Naive thymus-derived CD4-positive, alpha-beta T cell (primary cell): ENCODE measurements around the gene RAET1E. TPM values are rescaled to one million over a fixed set of nuclear protein-coding genes. Genes with fewer than 3 reads are reported as not detected.

Experiments
- ATAC-seq: fragments of 150-1000 bp; cut with Tn5 transposase; 2 replicates; pipeline ENCODE4 v1.10.0; 2021; ENCODE audit warnings: mild to moderate bottlenecking, moderate library complexity
- CTCF ChIA-PET: fragments of 350-600 bp; sonication (Branson Sonifier 250); formaldehyde crosslinking; loops from one replicate; lab custom pipeline; 2021; ENCODE audit warnings: antibody characterized with exemption; lab: Charles Lee
- POLR2A ChIA-PET: fragments of 350-600 bp; sonication (Branson Sonifier 250); formaldehyde crosslinking; loops from one replicate; lab custom pipeline; 2021; ENCODE audit warnings: antibody characterized with exemption, inconsistent platforms; lab: Charles Lee
- DNase-seq, 9 donors: peaks; one replicate each; pipeline versions ENCODE4 v3.0.0 to v3.0.0-alpha.2; 2020 to 2022; ENCODE audit warnings: mixed read lengths in 1 of 9
- H3K27ac ChIP-seq: one replicate; pipeline ENCODE4 v1.7.0; 2013; ENCODE audit warnings: mild to moderate bottlenecking, low read depth, low read length, moderate library complexity
- H3K27me3 ChIP-seq, 2 donors: one replicate each; pipeline ENCODE4 v1.7.0; 2013; ENCODE audit warnings: low read length in 2 of 2, mild to moderate bottlenecking in 2 of 2, moderate library complexity in 2 of 2; ENCODE audit not compliant: control insufficient read depth in 2 of 2, insufficient read depth in 2 of 2
- H3K36me3 ChIP-seq, 3 experiments: 1 replicate in 2 of 3; 2 replicates in 1 of 3; pipeline ENCODE4 v1.7.0; 2013; ENCODE audit warnings: low read length in 3 of 3, mild to moderate bottlenecking in 3 of 3, moderate library complexity in 1 of 3; ENCODE audit not compliant: insufficient read depth in 3 of 3, control insufficient read depth in 2 of 3
- H3K4me1 ChIP-seq, 2 donors: one replicate each; pipeline ENCODE4 v1.7.0; 2013; ENCODE audit warnings: low read length in 2 of 2, mild to moderate bottlenecking in 2 of 2, moderate library complexity in 1 of 2; ENCODE audit not compliant: control insufficient read depth in 2 of 2, insufficient read depth in 2 of 2
- H3K4me3 ChIP-seq: 2 replicates; pipeline ENCODE4 v1.7.0; 2013; ENCODE audit warnings: mild to moderate bottlenecking, low read length
- H3K9me3 ChIP-seq, 3 experiments: 1 replicate in 2 of 3; 2 replicates in 1 of 3; pipeline ENCODE4 v1.7.0; 2013; ENCODE audit warnings: low read length in 3 of 3; ENCODE audit not compliant: control insufficient read depth in 2 of 3
- H3K27ac Mint-ChIP-seq, 9 donors: one replicate each; pipeline ENCODE4 v1.8.0; 2020 to 2022; ENCODE audit warnings: mixed read lengths in 9 of 9, mild to moderate bottlenecking in 8 of 9, moderate library complexity in 5 of 9, inconsistent platforms in 2 of 9
- H3K27me3 Mint-ChIP-seq, 5 donors: one replicate each; pipeline ENCODE4 v1.8.0; 2021 to 2022; ENCODE audit warnings: mixed read lengths in 5 of 5, mild to moderate bottlenecking in 1 of 5
- H3K36me3 Mint-ChIP-seq, 5 donors: one replicate each; pipeline ENCODE4 v1.8.0; 2020 to 2022; ENCODE audit warnings: mixed read lengths in 5 of 5, mild to moderate bottlenecking in 3 of 5, inconsistent platforms in 1 of 5
- H3K4me1 Mint-ChIP-seq, 7 donors: one replicate each; pipeline ENCODE4 v1.8.0; 2020 to 2022; ENCODE audit warnings: mixed read lengths in 7 of 7, mild to moderate bottlenecking in 3 of 7, inconsistent platforms in 1 of 7
- H3K4me3 Mint-ChIP-seq, 10 donors: one replicate each; pipeline ENCODE4 v1.8.0; 2020 to 2022; ENCODE audit warnings: mild to moderate bottlenecking in 10 of 10, mixed read lengths in 10 of 10, moderate library complexity in 6 of 10, inconsistent platforms in 2 of 10
- H3K9me3 Mint-ChIP-seq, 11 donors: one replicate each; pipeline ENCODE4 v1.8.0; 2020 to 2022; ENCODE audit warnings: mixed read lengths in 11 of 11, mild to moderate bottlenecking in 4 of 11, inconsistent platforms in 1 of 11, moderate library complexity in 1 of 11
- intact Hi-C, 2 donors: fragments of 100-400 bp; cut with micrococcal nuclease; formaldehyde crosslinking; loops; one replicate each; pipeline ENCODE4 v1.15.1; 2023
- polyA plus RNA-seq, 2 donors: library from polyadenylated mRNA; unstranded; fragments of 300-500 nt; fragmentation: Illumina TruSeq; gene quantifications; one replicate each; pipeline ENCODE4 v1.2.3, GENCODE V29; 2021
- total RNA-seq, 6 experiments: library from RNA in 5 of 6; stranded (reverse) in 5 of 6; gene quantifications; 1 replicate in 5 of 6; 2 replicates in 1 of 6; pipeline ENCODE4 v1.2.3 and lab custom pipeline; 2021 to 2026

RAET1E gene
- total and polyA plus RNA-seq, 7 experiments from 2014 or later: not detected

DNA sequence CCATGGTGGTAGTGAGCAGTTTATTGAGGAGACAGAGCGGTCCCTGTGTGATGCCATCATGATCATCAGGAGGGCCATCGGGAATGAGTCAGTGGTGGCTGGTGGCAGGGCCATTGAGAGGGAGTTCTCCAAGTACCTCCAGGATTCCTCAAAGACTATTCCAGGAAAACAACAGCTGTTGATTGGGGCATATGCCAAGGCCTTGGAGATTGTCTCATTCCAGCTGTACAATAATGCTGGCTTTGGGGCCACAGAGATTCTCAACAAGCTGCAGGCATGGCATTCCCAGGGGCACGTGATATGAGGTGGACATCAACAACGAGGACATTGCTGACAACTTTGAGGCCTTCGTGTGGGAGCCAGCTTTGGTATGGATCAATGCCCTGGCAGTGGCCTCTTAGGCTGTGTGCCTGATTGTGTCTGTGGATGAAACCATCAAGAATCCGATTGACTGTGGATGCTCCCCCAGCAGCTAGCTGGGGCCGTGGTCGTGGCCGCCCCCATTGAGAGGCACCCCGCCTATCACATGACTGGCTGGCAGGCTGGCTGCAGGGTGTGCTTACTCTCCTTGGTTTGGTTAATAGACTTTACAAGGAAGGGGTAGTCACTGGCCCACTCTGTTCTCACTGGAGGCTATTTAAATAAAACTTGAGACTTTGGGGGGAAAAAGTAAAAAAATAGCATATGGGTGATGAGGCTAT lies 16.7 kb downstream of the RAET1E start:
- peaks cover 0 to 1% (median 0%) of the 10 kb centered on the region in 11 donors for H3K9me3 Mint-ChIP-seq
- no peak for ATAC-seq
- CTCF ChIA-PET: interaction anchor here (0.6 kb wide), 1 partner anchor 10 kb away, joined by 3 read pairs; no protein-coding TSS in a partner anchor
- no peak overlapping the region for H3K27ac Mint-ChIP-seq
- H3K4me3 ChIP-seq: no peak overlapping the region
- H3K36me3 ChIP-seq: no peaks in the 10 kb centered on the region
- no peak for DNase-seq
- POLR2A ChIA-PET: no interaction called here
- H3K4me1 Mint-ChIP-seq: peaks cover 0 to 3% (median 0%) of the 10 kb centered on the region in 7 donors
- no peak overlapping the region for H3K27ac ChIP-seq
- H3K4me1 ChIP-seq: no peaks in the 10 kb centered on the region
- no peaks in the 10 kb centered on the region for H3K36me3 Mint-ChIP-seq
- intact Hi-C loops: loop anchor here in 1 of 2 donors (5.0 kb wide), 1 partner anchor 46 kb away; no protein-coding TSS in a partner anchor
- H3K9me3 ChIP-seq: no peaks in the 10 kb centered on the region
- H3K4me3 Mint-ChIP-seq: no peak overlapping the region
- H3K27me3 ChIP-seq: no peaks in the 10 kb centered on the region
- peaks cover 28 to 61% (median 48%) of the 10 kb centered on the region in 5 donors for H3K27me3 Mint-ChIP-seq

DNA sequence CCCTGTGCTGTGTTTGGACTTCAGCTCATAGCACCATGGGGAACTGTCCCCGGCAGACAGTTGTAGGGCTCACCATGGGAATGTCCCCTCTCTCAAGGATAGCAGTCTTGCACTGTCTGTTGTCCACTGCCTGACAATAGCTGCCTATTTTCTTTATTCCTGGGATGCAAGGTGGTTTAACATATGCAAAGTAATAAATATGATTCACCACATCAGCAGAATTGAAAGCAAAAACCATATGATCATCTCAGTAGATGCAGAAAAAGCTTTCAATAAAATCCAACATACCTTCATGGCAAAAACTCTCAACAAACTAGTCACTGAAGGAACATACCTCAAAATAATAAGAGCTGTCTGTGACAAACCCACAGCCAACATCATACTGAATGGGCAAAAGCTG lies 20.3 kb downstream of the RAET1E start:
- Histone ChIP-seq H3K4me3 (no peak overlapping the region), H3K36me3 (no peaks in the 10 kb centered on the region), H3K27ac (no peak overlapping the region), H3K27me3 (no peaks in the 10 kb centered on the region), H3K4me1 (no peaks in the 10 kb centered on the region), H3K9me3 (no peaks in the 10 kb centered on the region)
- DNase-seq (no peak), ATAC-seq (no peak)
- Mint-ChIP-seq H3K27ac (no peak overlapping the region), H3K36me3 (no peaks in the 10 kb centered on the region), H3K4me1 (peaks cover 0 to 3% (median 0%) of the 10 kb centered on the region in 7 donors), H3K4me3 (no peak overlapping the region), H3K27me3 (peaks cover 28 to 68% (median 59%) of the 10 kb centered on the region in 5 donors), H3K9me3 (peaks cover 0 to 13% (median 0%) of the 10 kb centered on the region in 11 donors)
- ChIA-PET CTCF (interaction anchor here (0.6 kb wide), 1 partner anchor 11 kb away, joined by 3 read pairs; no protein-coding TSS in a partner anchor), POLR2A (no interaction called here)
- intact Hi-C loops: no loop called here

DNA sequence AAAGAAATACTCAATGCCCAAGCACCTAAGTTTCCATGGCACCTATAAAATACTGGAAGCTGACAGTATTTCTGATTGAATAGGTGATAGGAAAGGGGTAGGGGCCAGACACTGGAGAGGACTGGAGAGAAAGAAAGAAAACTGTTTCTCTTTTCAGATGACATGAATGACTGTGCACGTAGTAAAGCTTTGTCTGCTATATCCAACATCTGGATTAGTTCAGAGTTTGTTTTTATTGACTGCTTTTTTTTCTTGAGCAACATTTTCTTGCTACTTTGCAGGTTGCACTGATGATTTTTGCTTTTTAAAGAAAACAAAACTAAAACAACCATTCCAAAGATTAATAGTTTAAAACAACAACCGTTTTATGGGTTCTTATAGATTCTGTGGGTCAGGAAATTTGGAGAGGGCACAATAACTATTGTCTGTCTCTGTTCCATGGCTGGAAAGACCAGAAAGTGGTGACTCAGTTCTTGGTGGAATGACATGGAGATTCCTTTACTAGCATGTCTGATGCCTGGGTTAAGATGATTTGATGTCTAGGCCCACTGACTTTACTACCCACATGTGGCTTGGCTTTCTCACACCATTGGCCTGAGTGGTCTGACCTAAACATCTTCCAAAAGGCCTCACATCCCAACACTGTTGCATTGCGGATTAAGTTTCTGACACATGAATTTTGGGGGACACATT lies 21.5 kb downstream of the RAET1E start:
- H3K9me3 Mint-ChIP-seq: peaks cover 0 to 17% (median 3%) of the 10 kb centered on the region in 11 donors
- H3K9me3 ChIP-seq: no peaks in the 10 kb centered on the region
- intact Hi-C loops: no loop called here
- H3K4me1 Mint-ChIP-seq: peaks cover 0 to 3% (median 0%) of the 10 kb centered on the region in 7 donors
- no peaks in the 10 kb centered on the region for H3K27me3 ChIP-seq
- H3K4me1 ChIP-seq: no peaks in the 10 kb centered on the region
- ATAC-seq (no peak), DNase-seq (no peak)
- H3K36me3 Mint-ChIP-seq: no peaks in the 10 kb centered on the region
- CTCF ChIA-PET: no interaction called here
- no peak overlapping the region for H3K4me3 ChIP-seq
- H3K36me3 ChIP-seq: no peaks in the 10 kb centered on the region
- POLR2A ChIA-PET: no interaction called here
- H3K4me3 Mint-ChIP-seq: no peak overlapping the region
- H3K27me3 Mint-ChIP-seq: peaks cover 28 to 72% (median 64%) of the 10 kb centered on the region in 5 donors
- H3K27ac Mint-ChIP-seq: no peak overlapping the region
- no peak overlapping the region for H3K27ac ChIP-seq

DNA sequence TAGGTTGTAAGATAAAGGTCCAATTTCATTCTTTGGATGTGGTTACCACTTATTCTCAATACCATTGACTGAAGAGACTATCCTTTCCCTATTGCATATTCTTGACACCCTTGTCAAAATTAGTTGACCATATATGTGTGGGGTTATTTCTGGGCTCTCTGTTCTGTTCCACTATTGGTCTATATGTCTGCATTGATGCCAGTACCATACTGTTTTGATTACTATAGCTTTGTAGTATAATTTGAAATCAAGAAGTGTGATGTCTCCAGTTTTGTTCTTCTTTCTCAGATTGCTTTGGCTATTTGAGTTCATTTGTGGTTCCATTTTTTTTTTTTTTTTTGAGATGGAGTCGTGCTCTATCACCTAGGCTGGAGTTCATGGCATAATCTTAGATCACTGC lies 25.7 kb downstream of the RAET1E start:
- intact Hi-C loops: no loop called here
- ChIA-PET CTCF (no interaction called here), POLR2A (no interaction called here)
- Histone ChIP-seq H3K4me1 (no peaks in the 10 kb centered on the region), H3K36me3 (no peaks in the 10 kb centered on the region), H3K27ac (no peak overlapping the region), H3K9me3 (no peaks in the 10 kb centered on the region), H3K4me3 (no peak overlapping the region), H3K27me3 (no peaks in the 10 kb centered on the region)
- peaks cover 0 to under 1% (median 0%) of the 10 kb centered on the region in 7 donors for H3K4me1 Mint-ChIP-seq
- DNase-seq (no peak), ATAC-seq (no peak)
- no peaks in the 10 kb centered on the region for H3K36me3 Mint-ChIP-seq
- no peak overlapping the region for H3K4me3 Mint-ChIP-seq
- H3K27ac Mint-ChIP-seq: no peak overlapping the region
- H3K9me3 Mint-ChIP-seq: peaks cover 0 to 17% (median 1%) of the 10 kb centered on the region in 11 donors
- H3K27me3 Mint-ChIP-seq: peaks cover 6 to 55% (median 36%) of the 10 kb centered on the region in 5 donors

DNA sequence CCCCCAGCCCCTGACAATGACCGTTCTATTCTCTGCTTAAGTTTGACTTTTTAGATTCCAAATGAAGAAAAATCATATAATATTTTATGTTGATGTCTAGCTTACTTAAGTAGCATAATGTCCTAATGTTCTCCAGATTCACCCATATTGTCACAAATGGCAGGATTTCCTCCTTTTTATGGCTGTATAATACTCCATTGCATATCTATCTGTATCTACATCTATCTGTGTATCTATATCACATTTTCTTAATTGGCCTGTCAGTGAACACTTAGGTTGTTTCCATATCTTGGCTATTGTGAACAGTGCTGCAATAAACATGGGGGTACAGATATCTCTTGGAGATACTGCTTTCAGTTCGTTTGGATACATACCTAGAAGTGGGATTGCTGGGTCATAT lies 26.7 kb downstream of the RAET1E start:
- ATAC-seq (no peak), DNase-seq (no peak)
- Histone ChIP-seq H3K36me3 (no peaks in the 10 kb centered on the region), H3K9me3 (no peaks in the 10 kb centered on the region), H3K4me3 (no peak overlapping the region), H3K4me1 (no peaks in the 10 kb centered on the region), H3K27me3 (no peaks in the 10 kb centered on the region), H3K27ac (no peak overlapping the region)
- POLR2A ChIA-PET: interaction anchor here (0.6 kb wide), 1 partner anchor 27 kb away, joined by 3 read pairs; no protein-coding TSS in a partner anchor
- intact Hi-C loops: no loop called here
- CTCF ChIA-PET: interaction anchor here (0.6 kb wide), 1 partner anchor 10 kb away, joined by 3 read pairs; no protein-coding TSS in a partner anchor
- H3K27ac Mint-ChIP-seq: no peak overlapping the region
- no peaks in the 10 kb centered on the region for H3K36me3 Mint-ChIP-seq
- H3K4me3 Mint-ChIP-seq: no peak overlapping the region
- peaks cover 0 to 4% (median 0%) of the 10 kb centered on the region in 7 donors for H3K4me1 Mint-ChIP-seq
- H3K9me3 Mint-ChIP-seq: peaks cover 0 to 17% (median 1%) of the 10 kb centered on the region in 11 donors
- peaks cover 0 to 52% (median 35%) of the 10 kb centered on the region in 5 donors for H3K27me3 Mint-ChIP-seq

DNA sequence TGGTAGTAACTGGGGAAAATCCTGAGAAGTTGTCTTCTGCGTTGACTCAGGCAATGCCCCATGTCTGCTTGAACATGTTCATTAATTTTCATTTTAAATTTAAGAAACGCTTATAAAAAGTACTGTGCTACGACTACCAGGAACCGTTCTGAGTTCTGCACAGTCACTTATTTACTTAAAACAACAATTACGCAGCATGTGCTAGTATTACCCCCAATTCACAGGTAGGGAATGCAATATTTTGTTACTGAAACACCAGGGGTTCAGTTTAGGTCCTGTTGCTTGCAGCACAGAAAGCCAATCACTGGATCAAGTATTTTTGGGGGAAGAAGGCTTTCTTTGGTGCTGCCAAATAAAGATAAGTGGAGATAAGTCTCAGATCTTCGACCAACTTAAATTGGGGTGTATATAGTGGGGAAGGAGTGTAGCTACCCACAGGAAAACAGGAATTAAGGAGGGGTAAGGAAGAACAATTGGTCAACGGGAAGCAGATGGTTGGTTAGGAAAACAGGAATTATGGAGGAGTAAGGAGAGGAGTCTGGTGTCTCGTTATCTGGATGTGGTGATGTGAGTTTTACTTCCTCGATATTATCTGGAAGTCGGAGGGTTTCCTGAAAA lies 28.5 kb downstream of the RAET1E start:
- no peak overlapping the region for H3K4me3 Mint-ChIP-seq
- H3K27ac Mint-ChIP-seq: no peak overlapping the region
- intact Hi-C loops: loop anchor here in 1 of 2 donors (10.0 kb wide), 2 partner anchors 225 to 845 kb away; partner anchors contain the start of gene KATNA1
- H3K36me3 Mint-ChIP-seq: no peaks in the 10 kb centered on the region
- no peaks in the 10 kb centered on the region for H3K27me3 ChIP-seq
- peaks cover 0 to 16% (median 1%) of the 10 kb centered on the region in 11 donors for H3K9me3 Mint-ChIP-seq
- no peak overlapping the region for H3K4me3 ChIP-seq
- H3K27me3 Mint-ChIP-seq: peaks cover 0 to 54% (median 28%) of the 10 kb centered on the region in 5 donors
- no peaks in the 10 kb centered on the region for H3K36me3 ChIP-seq
- no peak overlapping the region for H3K27ac ChIP-seq
- H3K4me1 ChIP-seq: peaks cover 0 to 5% of the 10 kb centered on the region in 2 donors
- ChIA-PET POLR2A (no interaction called here), CTCF (interaction anchor here (0.6 kb wide), 1 partner anchor 85 kb away, joined by 3 read pairs; no protein-coding TSS in a partner anchor)
- peaks cover 0 to 9% (median 0%) of the 10 kb centered on the region in 7 donors for H3K4me1 Mint-ChIP-seq
- DNase-seq: no peak
- ATAC-seq: no peak
- no peaks in the 10 kb centered on the region for H3K9me3 ChIP-seq
